Activated naive CD8-positive, alpha-beta T cell treated with anti-CD3 and anti-CD28 coated beads, Interleukin-2, amount 50 U/mL, for 24 hours (primary cell): ENCODE measurements around the gene GALR3.
A peak's percentile ranks its signal among the peaks of the same experiment; 100 is the strongest.

ENCODE experiments used
- ATAC-seq: fragments of 150-1000 bp; cut with Tn5 transposase; one replicate; pipeline ENCODE4 v1.10.0; 2021
- DNase-seq: peaks from one replicate; pipeline ENCODE4 v3.0.0; 2021
- H3K27ac Mint-ChIP-seq: one replicate; pipeline ENCODE4 v1.8.0; 2021; ENCODE audit warnings: mild to moderate bottlenecking, mixed read lengths
- H3K27me3 Mint-ChIP-seq: one replicate; pipeline ENCODE4 v1.8.0; 2021; ENCODE audit warnings: mixed read lengths
- H3K36me3 Mint-ChIP-seq: one replicate; pipeline ENCODE4 v1.8.0; 2021; ENCODE audit warnings: low read depth, mixed read lengths
- H3K4me1 Mint-ChIP-seq: one replicate; pipeline ENCODE4 v1.8.0; 2021; ENCODE audit warnings: mixed read lengths
- H3K4me3 Mint-ChIP-seq: one replicate; pipeline ENCODE4 v1.8.0; 2021; ENCODE audit warnings: mild to moderate bottlenecking, moderate library complexity, mixed read lengths
- H3K9me3 Mint-ChIP-seq: one replicate; pipeline ENCODE4 v1.8.0; 2021; ENCODE audit warnings: mixed read lengths

Gene GALR3, protein sequence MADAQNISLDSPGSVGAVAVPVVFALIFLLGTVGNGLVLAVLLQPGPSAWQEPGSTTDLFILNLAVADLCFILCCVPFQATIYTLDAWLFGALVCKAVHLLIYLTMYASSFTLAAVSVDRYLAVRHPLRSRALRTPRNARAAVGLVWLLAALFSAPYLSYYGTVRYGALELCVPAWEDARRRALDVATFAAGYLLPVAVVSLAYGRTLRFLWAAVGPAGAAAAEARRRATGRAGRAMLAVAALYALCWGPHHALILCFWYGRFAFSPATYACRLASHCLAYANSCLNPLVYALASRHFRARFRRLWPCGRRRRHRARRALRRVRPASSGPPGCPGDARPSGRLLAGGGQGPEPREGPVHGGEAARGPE

DNA sequence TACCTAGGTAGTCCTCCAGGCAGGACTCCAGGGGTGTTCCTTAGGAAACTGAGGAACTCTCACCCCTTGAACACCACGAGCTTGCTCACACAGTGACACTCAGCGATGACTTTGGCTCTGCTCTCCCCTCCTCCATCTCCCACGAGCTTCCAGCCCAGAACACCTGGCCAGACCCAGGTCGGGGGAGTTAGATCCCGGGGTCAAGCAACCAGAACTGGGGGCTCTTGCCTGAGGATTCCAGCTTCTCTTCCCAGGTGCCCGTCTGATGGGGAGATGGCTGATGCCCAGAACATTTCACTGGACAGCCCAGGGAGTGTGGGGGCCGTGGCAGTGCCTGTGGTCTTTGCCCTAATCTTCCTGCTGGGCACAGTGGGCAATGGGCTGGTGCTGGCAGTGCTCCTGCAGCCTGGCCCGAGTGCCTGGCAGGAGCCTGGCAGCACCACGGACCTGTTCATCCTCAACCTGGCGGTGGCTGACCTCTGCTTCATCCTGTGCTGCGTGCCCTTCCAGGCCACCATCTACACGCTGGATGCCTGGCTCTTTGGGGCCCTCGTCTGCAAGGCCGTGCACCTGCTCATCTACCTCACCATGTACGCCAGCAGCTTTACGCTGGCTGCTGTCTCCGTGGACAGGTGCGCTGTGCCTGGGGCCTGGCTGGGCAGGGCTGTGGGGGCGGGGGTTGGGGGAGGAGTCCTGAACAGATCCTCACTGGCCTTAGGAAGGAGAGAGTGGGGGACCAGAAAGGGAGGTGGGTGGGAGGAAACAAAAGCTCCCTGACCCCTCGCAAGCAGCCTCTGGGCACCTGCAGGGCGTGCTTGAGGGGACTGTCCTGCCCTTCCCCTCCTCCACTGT, at the start of gene GALR3:
Gene GALR3, plus strand, starts transcription at position 249 of the 852 bp plus-strand sequence. Its CDS starts 25 bp downstream, at position 274.
- no peaks in the 10 kb centered on the region for H3K9me3 Mint-ChIP-seq
- H3K4me1 Mint-ChIP-seq = peaks cover 7% of the 10 kb centered on the region
- H3K27me3 Mint-ChIP-seq = peaks cover 38% of the 10 kb centered on the region
- peak within 1 kb of the TSS; percentile 40 for H3K4me3 Mint-ChIP-seq
- DNase-seq (no peak), ATAC-seq (no peak)
- H3K36me3 Mint-ChIP-seq = peaks cover 3% of the 10 kb centered on the region
- no peak within 1 kb of the TSS for H3K27ac Mint-ChIP-seq

DNA sequence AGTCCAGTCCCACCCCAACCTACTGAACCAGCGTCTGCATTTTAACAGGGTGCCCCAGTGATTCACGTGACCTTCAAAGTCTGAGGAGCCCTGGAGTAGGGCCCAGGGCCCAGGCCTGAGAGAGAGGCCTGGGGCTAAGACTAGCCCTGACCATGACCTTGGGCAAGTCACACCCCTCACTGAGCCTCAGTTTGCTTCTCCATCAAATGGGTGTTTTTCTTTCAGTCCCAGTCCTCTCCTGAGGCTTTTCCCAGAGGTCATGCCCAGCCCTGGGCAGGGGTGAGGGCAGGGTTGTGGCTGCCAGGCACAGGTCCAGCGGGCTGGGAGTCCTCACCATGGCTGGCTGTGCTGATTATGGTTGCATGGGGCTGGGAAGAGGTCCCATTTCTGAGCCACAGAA, 48.5 kb upstream of the GALR3 start:
- no peak overlapping the region for H3K4me3 Mint-ChIP-seq
- H3K36me3 Mint-ChIP-seq = no peaks in the 10 kb centered on the region
- no peak for DNase-seq
- no peaks in the 10 kb centered on the region for H3K4me1 Mint-ChIP-seq
- no peak overlapping the region for H3K27ac Mint-ChIP-seq
- ATAC-seq = no peak
- no peaks in the 10 kb centered on the region for H3K27me3 Mint-ChIP-seq
- no peaks in the 10 kb centered on the region for H3K9me3 Mint-ChIP-seq

DNA sequence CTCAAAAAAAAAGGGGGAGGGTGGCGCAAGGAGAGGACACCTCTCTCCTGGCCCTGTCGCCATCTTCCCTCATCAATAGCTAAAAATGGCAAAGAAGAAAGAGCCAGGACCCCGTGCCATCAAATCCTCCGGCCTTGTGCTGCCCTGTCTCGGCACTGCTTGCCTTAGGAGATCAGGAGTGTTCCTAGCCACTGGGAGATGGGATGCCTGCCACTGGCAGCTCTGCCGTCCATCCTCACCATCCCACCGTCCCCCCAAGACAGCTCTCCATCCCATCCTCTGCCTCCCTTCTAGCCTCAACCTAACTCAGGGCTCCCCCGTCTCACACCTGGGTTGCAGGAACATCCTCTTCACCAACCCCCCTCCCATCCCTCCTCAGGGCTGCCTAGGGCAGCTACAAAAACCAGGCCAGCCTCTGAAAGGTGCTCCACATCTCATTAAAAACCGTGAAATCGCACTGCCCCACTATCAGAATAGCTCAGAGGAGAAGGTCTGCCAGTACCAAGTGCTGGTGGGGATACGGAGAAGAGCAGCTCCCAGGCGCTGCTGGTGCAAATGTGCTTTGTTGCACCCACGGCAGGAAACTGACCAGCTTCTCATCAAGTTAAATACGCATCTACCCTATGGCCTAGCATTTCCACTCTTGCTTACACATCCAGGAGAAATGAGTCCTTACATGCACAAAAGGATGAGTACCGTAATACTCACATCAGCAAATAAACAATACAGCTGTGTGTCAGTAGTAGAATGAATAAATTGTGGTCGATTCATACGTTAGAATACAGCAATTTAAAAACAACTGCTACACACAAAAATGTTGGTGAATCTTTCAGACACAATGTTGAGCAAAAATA, 47.2 kb upstream of the GALR3 start:
- no peaks in the 10 kb centered on the region for H3K36me3 Mint-ChIP-seq
- no peak overlapping the region for H3K27ac Mint-ChIP-seq
- DNase-seq (no peak), ATAC-seq (no peak)
- no peaks in the 10 kb centered on the region for H3K4me1 Mint-ChIP-seq
- no peaks in the 10 kb centered on the region for H3K27me3 Mint-ChIP-seq
- H3K4me3 Mint-ChIP-seq = no peak overlapping the region
- no peaks in the 10 kb centered on the region for H3K9me3 Mint-ChIP-seq

DNA sequence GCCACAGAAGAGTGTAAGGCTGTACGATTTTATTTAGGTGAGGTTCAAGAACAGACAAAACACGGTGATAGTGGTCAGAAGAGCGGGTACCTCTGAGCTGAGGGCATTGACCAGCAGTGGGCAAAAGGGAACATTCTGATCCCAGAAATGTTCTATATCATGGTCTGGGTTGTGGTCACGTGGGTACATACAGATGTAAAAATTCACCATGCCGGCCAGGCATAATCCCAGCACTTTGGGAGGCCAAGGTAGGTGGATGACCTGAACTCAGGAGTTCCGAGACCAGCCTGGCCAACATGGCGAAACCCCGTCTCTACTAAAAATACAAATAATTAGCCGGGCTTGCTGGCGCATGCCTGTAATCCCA, 46.6 kb upstream of the GALR3 start:
- H3K9me3 Mint-ChIP-seq = no peaks in the 10 kb centered on the region
- no peak overlapping the region for H3K27ac Mint-ChIP-seq
- H3K27me3 Mint-ChIP-seq = no peaks in the 10 kb centered on the region
- no peaks in the 10 kb centered on the region for H3K4me1 Mint-ChIP-seq
- ATAC-seq (no peak), DNase-seq (no peak)
- no peaks in the 10 kb centered on the region for H3K36me3 Mint-ChIP-seq
- no peak overlapping the region for H3K4me3 Mint-ChIP-seq

DNA sequence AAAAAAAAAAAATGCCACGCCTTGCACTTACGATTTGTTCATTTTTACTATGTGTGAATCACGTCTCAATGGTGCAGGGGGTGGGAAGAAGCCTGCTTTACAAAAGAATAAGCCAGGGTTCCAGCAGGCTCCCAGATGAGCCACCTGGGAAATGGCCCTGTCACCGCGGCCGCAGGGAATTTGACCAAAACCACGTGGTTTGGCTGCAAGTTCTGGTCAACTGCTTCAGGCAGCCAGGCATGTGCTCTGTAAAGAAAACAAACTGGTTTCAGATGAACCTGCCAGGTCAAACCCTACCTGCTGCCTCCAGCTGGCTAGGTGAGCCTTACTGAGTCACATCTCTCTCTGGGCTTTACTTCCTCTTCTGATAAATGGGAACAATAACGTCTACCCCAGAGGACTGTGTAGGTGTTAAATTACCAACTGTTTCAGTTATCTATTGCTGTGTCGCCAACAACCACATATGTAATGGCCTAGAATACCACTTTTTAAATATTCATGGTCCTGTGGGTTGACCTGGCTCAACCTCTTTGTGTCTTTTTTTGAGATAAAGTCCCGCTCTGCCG, 46.0 kb upstream of the GALR3 start:
- H3K27me3 Mint-ChIP-seq = no peaks in the 10 kb centered on the region
- H3K9me3 Mint-ChIP-seq = no peaks in the 10 kb centered on the region
- no peaks in the 10 kb centered on the region for H3K36me3 Mint-ChIP-seq
- no peak overlapping the region for H3K27ac Mint-ChIP-seq
- ATAC-seq = no peak
- DNase-seq = no peak
- H3K4me3 Mint-ChIP-seq = no peak overlapping the region
- H3K4me1 Mint-ChIP-seq = no peaks in the 10 kb centered on the region

DNA sequence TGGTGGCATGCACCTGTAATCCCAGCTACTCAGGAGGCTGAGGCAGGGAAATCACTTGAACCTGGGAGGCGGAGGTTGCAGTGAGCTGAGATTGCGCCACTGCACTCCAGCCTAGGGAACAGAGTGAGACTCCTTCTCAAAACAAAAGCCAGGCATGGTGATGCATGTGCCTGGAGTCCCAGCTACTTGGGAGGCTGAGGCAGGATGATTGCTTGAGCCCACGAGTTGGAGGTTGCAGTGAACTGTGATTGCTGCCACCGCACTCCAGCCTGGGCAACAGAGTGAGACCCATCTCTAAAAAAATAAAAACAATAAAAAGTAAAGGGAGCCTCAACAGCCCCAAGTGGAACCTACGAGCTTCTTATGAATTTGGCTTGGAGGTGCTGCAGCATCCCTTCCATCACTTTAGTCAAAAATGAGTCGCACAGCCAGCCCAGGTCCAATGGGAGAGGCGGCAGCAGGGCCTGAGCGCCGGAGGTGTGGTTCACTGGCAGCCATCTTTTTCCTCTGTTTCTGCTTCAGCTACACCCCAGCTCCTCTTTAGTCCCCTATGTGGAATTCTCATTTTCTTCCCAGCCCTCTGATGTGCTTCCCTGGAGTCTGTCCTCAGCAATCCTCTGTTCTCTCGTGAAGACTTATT, 44.7 kb upstream of the GALR3 start:
- no peaks in the 10 kb centered on the region for H3K27me3 Mint-ChIP-seq
- no peak for ATAC-seq
- no peak overlapping the region for H3K4me3 Mint-ChIP-seq
- H3K4me1 Mint-ChIP-seq = no peaks in the 10 kb centered on the region
- H3K36me3 Mint-ChIP-seq = no peaks in the 10 kb centered on the region
- H3K9me3 Mint-ChIP-seq = no peaks in the 10 kb centered on the region
- no peak overlapping the region for H3K27ac Mint-ChIP-seq
- no peak for DNase-seq

DNA sequence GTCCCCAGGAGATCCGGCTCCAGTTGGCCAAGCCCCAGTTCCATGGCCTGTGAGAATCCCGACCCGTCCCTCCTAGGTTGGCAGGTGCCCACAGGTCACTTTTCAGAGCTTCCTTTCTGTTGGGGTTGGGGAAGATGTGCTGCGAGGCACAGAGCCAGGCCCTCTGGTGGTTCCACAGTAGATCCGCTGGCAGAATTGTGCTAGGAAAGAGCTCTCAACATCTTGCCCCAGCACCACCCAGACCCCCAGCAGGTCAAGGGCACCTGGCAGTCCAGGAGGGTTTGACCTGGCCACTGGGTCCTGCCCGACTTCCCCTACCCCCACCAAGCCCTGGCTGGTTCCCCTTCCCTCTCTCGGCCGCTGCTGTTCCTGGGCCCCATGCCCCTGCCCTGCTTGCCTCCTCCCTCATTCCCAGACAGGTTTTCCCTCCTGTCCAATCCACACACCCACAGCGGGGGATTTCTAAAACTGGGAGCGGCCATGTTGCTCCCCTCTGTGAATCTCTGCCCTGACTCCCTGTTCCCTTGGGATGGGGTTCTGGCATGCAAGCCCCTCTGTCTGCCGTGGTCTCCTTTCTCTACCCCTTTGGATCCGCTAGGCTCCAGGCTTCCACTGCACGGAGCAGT, 41.6 kb upstream of the GALR3 start:
- DNase-seq (no peak), ATAC-seq (no peak)
- Mint-ChIP-seq H3K4me1 (no peaks in the 10 kb centered on the region), H3K9me3 (no peaks in the 10 kb centered on the region), H3K27me3 (no peaks in the 10 kb centered on the region), H3K36me3 (no peaks in the 10 kb centered on the region), H3K4me3 (no peak overlapping the region), H3K27ac (no peak overlapping the region)

DNA sequence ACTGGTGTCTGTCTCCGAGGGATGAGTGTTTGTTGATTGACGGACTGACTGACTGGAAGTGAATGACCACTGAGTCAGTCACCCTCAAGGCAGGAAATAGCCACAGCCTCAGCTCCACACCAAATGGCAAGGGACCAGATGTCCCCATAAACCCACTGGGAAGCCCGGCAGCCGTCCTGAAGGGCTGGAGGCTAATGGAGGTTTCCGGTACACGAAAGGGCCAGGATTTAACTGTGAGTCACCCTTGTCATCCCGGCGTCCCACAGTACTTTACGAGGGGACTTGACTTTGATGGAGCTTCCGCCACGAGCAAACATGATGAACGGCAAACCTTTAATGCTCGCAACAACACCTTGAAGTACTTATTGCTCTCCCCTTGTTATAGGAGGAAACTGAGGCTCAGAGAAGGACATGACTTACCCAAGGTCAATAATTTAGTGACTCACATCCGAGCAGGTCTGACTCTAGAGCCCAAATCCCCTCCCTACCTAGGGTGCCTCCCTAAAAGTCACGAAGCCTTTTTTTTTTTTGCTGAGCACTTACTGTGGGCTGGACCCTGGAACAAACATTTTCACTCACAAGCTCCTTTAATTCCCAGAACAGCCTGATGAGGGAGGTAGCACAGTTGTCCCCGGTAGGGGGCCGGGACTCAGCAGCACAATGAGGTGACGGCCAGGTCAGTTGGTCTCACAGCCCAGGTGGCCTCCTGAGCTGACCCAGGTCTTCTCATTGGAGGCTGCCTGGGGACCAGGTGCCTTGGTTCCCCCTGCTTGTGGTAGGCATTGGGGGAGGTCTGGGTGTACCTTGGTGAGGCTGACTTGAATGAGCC, 40.6 kb upstream of the GALR3 start:
- Mint-ChIP-seq H3K36me3 (no peaks in the 10 kb centered on the region), H3K27ac (no peak overlapping the region), H3K4me3 (no peak overlapping the region), H3K9me3 (no peaks in the 10 kb centered on the region), H3K27me3 (no peaks in the 10 kb centered on the region), H3K4me1 (no peaks in the 10 kb centered on the region)
- no peak for DNase-seq
- no peak for ATAC-seq

DNA sequence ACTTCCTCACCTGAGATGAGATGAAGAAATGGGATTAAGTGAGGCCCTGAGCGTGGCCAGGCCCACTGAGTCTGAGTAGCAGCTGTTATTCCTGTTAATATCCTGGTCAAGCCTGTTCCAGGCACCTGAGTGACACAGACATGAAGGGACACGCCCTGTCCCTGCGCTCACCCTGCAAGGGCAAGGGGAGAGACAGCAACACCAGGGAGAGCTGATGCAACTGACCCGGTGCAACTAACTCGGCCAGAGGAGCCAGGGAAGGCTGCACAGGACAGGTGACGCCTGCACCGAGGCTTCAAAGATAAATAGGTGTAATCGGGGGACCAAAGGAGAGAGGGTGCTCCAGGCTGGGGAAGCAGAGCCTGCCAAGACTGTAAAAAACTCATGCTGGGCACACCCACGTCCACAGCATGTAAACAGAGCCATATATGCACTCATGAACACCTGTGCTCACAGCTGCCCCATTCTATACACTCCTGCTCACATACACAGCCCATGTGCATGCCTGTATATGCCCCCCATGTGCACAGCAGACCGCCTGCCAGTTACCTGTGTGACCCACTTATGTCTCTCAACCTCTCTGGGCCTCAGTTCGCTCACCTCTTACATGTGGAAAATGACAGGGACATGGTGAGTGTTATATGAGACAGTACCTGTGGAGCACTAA, 38.2 kb upstream of the GALR3 start:
- DNase-seq (no peak), ATAC-seq (no peak)
- H3K4me1 Mint-ChIP-seq = no peaks in the 10 kb centered on the region
- H3K27me3 Mint-ChIP-seq = no peaks in the 10 kb centered on the region
- no peak overlapping the region for H3K4me3 Mint-ChIP-seq
- H3K27ac Mint-ChIP-seq = no peak overlapping the region
- H3K9me3 Mint-ChIP-seq = no peaks in the 10 kb centered on the region
- no peaks in the 10 kb centered on the region for H3K36me3 Mint-ChIP-seq

DNA sequence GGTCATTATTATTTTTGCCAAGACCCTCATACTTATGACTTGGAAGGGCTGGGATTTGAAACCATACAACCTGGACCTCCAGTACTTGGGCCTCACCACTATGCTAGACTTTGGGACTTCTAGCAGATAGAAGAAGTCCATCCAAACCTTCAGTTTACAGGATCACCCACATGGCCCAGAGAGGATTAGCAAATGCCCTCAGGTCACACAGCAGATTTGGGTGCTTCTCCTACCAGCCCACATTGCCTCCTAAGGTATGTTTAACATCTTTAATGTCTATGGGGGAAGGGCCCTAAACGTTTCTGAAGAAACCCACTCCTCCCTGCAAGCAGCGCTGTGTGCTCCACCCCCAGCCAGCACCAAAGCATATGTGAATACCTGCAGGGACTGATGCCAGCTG, 32.9 kb upstream of the GALR3 start:
- Mint-ChIP-seq H3K4me1 (no peaks in the 10 kb centered on the region), H3K9me3 (no peaks in the 10 kb centered on the region), H3K27me3 (peaks cover 1% of the 10 kb centered on the region), H3K27ac (no peak overlapping the region), H3K4me3 (no peak overlapping the region), H3K36me3 (no peaks in the 10 kb centered on the region)
- DNase-seq (no peak), ATAC-seq (no peak)

DNA sequence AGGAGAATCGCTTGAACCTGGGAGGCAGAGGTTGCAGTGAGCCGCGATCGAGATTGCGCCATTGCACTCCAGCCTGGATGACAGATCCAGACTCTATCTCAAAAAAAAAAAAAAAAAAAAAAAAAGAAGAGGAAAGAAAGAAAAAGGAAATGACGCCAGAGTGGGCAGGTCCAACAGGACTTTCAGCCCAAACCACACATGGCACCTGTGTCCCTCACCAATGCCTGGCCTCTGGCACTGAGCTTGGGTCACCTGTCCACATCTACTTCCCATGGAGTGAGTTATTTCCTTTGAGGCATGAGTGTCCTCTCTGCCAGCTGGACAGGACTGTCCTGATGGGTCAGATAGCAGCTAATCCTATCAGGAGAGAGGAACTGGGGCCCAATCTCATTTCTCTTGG, 30.7 kb upstream of the GALR3 start:
- no peaks in the 10 kb centered on the region for H3K9me3 Mint-ChIP-seq
- H3K27me3 Mint-ChIP-seq = peaks cover 1% of the 10 kb centered on the region
- ATAC-seq = no peak
- H3K4me3 Mint-ChIP-seq = no peak overlapping the region
- H3K4me1 Mint-ChIP-seq = no peaks in the 10 kb centered on the region
- no peak overlapping the region for H3K27ac Mint-ChIP-seq
- no peak for DNase-seq
- no peaks in the 10 kb centered on the region for H3K36me3 Mint-ChIP-seq

DNA sequence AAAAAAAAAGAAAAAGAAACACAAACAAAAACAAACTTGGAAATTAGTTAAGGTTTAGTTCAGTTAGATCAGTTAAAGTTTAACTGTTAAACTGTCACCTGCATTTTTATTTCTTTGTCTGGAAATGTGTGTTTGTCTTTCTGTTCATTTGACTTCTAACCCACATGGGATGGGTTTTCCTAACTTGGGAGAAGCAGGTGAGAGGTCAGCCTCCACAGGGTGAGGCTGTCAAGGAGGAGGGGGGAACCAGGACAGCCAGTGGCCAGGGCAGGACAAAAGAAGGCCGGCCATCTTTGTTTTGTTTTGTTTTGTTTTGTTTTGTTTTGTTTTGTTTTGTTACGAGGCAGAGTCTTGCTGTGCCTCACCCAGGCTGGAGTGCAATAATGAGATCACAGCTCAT, 28.8 kb upstream of the GALR3 start:
- Mint-ChIP-seq H3K9me3 (no peaks in the 10 kb centered on the region), H3K27me3 (peaks cover 6% of the 10 kb centered on the region), H3K27ac (no peak overlapping the region), H3K36me3 (no peaks in the 10 kb centered on the region), H3K4me3 (no peak overlapping the region), H3K4me1 (no peaks in the 10 kb centered on the region)
- DNase-seq = no peak
- ATAC-seq = no peak

DNA sequence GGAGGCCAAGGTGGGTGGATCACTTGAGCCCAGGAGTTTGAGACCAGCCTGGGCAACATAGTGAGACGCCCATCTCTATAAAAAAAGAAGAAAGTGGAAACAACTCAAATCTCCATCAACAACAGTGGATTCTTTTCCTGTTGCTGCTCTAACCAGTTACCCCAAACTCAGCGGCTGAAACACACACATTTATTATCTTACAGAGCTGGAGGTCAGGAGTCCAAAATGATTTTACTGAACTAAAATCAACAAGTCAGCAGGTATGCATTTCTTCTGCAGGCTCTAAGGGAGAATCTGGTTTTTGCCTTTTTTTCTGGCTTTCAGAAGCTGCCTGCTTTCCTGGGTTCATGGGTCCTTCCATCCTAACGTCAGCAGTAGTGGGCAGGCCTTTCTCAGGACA, 27.1 kb upstream of the GALR3 start:
- no peak overlapping the region for H3K27ac Mint-ChIP-seq
- no peaks in the 10 kb centered on the region for H3K36me3 Mint-ChIP-seq
- H3K9me3 Mint-ChIP-seq = no peaks in the 10 kb centered on the region
- H3K27me3 Mint-ChIP-seq = peaks cover 12% of the 10 kb centered on the region
- no peaks in the 10 kb centered on the region for H3K4me1 Mint-ChIP-seq
- DNase-seq = no peak
- H3K4me3 Mint-ChIP-seq = no peak overlapping the region
- no peak for ATAC-seq
